SH-SY5Y (cell line): Measurements from ENCODE around the gene FBXW7.

Source experiments
- GATA2 ChIP-seq: IDR thresholded peaks from 2 replicates; pipeline ENCODE4 v1.6.1; 2011; ENCODE audit warnings: mild to moderate bottlenecking, low read depth, low read length
- GATA3 ChIP-seq: IDR thresholded peaks from 2 replicates; pipeline ENCODE4 v1.6.1; 2011; ENCODE audit warnings: low read depth, mild to moderate bottlenecking, low read length, moderate library complexity

FBXW7 gene

GRCh38 chr4:152323221-152323620, 212.7 kb downstream of the FBXW7 start:
- TF ChIP-seq GATA2 = no peak
- no peak for TF ChIP-seq GATA3

DNA sequence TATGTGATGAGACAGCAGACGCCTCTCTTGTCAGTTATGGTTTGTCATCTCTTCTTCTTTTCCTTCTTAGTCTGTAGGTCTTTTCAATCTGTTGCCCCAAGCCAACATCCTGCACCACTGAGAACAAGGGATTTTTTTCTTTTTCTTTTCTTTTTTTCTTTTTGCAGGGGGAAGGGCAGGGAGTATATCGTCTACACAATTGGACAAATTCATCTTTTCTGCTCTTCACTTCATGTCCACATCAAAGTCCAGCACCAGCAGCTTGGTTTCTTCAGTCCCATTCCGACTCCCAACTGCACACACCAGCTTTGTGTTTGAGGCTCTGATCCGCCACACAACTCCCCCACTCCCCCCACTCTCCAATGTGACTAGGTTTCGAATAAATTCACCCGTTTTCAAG, 213.2 kb downstream of the FBXW7 start:
- no peak for TF ChIP-seq GATA3
- TF ChIP-seq GATA2 = no peak

GRCh38 chr4:152321923-152322322, 214.0 kb downstream of the FBXW7 start:
- TF ChIP-seq GATA3 = no peak
- no peak for TF ChIP-seq GATA2

DNA sequence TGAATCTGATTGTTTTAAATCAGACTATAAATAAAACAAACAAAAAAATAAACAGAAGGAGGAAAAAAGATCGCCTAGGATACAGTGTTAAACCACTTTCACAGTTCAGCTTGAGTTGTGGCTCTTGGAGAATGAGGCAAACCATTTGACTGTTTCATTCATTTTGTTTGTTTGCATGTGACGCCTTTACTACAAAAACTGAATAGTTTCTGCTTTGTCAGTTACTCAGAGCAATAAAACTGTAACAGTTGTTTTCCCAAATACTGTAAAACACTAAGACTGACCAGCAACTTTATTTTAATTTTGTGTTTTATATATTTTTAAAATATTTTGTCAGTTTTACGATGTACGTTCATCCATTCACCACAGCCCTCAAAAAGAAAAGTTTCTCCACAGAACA, 214.5 kb downstream of the FBXW7 start:
- TF ChIP-seq GATA2 = no peak
- no peak for TF ChIP-seq GATA3

DNA sequence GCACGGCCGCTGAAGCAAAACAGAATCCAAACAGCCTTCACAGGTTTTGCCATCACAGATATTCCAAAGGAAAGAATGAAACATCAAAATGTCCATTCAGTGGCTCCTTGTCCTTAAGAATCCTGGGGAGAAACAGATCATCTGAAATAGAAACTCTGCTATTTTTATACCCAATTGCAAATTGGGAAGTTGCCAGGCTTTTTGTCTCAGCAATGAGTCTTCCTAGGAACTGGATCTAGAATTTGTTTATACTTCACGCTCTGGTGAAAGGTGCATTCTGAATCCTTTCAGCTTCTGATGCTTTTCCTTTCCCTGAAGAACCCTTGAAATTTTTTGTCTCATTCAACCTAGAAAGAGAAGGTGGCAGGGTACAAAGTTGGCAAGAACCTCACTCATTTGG, 218.9 kb downstream of the FBXW7 start:
- TF ChIP-seq GATA2 (no peak), GATA3 (no peak)

- no peak for TF ChIP-seq GATA3
- TF ChIP-seq GATA2 = no peak
Measured at GRCh38 chr4:152310257-152310656, 225.6 kb downstream of the FBXW7 start.

GRCh38 chr4:152309418-152309817, 226.5 kb downstream of the FBXW7 start:
- peak; percentile 92 for TF ChIP-seq GATA3
- TF ChIP-seq GATA2 = peak; percentile 92

GRCh38 chr4:152308951-152309350, 226.9 kb downstream of the FBXW7 start:
- TF ChIP-seq GATA2 = no peak
- no peak for TF ChIP-seq GATA3

GRCh38 chr4:152307669-152308068, 228.2 kb downstream of the FBXW7 start:
- TF ChIP-seq GATA3 (no peak), GATA2 (no peak)

- TF ChIP-seq GATA2 (no peak), GATA3 (no peak)
Measured at GRCh38 chr4:152306541-152306940, 229.4 kb downstream of the FBXW7 start.

DNA sequence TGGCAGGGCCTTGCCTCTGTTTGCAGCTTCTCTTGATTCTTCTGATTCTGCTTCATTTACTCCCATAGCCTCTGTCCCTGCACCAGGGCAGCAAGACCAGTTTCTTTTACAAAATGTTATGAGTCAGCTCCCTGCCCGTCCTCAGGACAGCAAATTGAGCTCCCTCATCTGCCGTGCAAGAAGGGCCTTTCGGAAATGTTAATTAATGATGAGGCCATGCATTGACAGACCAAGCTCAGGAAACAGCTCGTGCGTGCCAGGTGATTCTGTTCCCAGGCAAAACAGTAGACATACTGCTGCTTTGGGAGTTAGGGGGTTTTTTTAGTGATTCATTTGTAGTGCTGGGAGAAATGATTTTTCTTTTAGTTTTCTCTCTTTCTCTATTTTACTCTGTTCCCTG, 231.7 kb downstream of the FBXW7 start:
- TF ChIP-seq GATA2 = no peak
- no peak for TF ChIP-seq GATA3

DNA sequence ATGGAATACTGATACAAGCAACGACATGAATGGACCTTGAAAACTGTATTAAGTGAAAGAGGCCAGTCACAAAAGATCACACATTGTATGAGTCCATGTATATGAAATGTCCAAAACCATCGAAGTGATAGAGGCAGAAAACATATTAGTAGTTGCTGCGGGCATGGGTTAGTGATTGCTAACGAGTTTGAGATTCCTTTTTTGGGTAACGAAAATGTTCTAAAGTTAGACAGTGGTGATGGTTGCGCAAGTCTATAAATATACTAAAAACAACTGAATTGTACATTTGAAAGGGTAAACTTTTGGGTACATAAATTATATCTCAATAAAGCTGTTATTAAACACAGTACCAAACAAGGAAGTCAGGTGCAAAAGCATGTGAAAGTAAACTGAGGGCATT, 234.5 kb downstream of the FBXW7 start:
- no peak for TF ChIP-seq GATA2
- TF ChIP-seq GATA3 = no peak

- no peak for TF ChIP-seq GATA2
- TF ChIP-seq GATA3 = no peak
Measured at GRCh38 chr4:152299553-152299952, 236.3 kb downstream of the FBXW7 start.

- TF ChIP-seq GATA2 (no peak), GATA3 (no peak)
Measured at GRCh38 chr4:152296386-152296785, 239.5 kb downstream of the FBXW7 start.

DNA sequence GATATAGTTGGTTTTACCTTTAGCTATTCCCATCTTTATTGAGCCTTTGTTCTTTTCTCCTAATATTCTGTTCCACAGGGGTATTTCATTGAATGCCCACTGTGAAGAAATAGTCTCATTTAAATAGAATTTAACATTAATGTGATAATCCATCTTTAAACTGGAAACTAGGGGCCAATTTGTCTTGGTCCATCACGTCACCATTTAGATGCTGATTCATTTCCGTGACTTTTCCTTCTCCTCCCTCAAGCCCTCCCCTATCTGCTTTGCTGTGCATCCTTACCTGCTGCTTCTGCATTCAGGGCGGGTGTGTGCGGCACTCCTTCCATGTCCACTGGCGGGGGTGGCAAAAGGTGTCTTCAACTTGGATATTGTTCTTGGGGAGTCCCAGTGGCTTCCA, 241.1 kb downstream of the FBXW7 start:
- no peak for TF ChIP-seq GATA3
- TF ChIP-seq GATA2 = no peak

DNA sequence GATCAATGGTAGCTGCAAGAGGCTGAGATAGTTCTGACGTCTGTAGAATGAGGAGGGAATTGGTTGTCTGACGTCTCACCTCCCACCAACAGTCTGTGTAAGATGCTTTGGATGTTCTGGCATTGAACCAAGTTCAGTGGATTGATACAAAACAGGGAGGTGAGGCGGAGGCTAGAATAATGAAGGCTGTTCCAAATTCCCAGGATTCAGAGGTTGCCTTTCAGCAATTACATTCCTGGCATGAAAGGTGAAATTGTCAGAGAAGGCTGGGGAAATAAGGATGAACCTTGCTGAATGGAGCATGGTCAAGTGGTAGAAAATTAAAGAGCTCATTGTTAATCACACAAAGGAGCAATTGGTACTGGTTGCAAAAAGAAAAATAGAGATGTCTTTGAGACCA, 241.6 kb downstream of the FBXW7 start:
- no peak for TF ChIP-seq GATA3
